Karpas-422 (cell line): ENCODE measurements around the gene ACRV1. TPM values are rescaled to one million over a fixed set of nuclear protein-coding genes. Genes with fewer than 3 reads are reported as not detected.

Experiments
- DNase-seq: peaks from one replicate; pipeline ENCODE4 v3.0.0-alpha.2; 2015
- H2AFZ ChIP-seq: fragments of 200-600 bp; sonication (generic); 2 replicates; pipeline ENCODE4 v1.6.1; 2014; ENCODE audit warnings: antibody characterized with exemption, low read length, mixed read lengths
- H3K27ac ChIP-seq: fragments of 200-600 bp; sonication (generic); 2 replicates; pipeline ENCODE4 v1.5.1; 2014; ENCODE audit warnings: mild to moderate bottlenecking, low read length, moderate library complexity
- H3K27me3 ChIP-seq: fragments of 200-600 bp; sonication (generic); 2 replicates; pipeline ENCODE4 v1.6.1; 2014; ENCODE audit warnings: low read length, mixed read lengths
- H3K36me3 ChIP-seq: fragments of 200-600 bp; sonication (generic); 2 replicates; pipeline ENCODE4 v1.6.1; 2014; ENCODE audit warnings: low read length, mixed read lengths; ENCODE audit not compliant: insufficient read depth
- H3K4me1 ChIP-seq: fragments of 200-600 bp; sonication (generic); 2 replicates; pipeline ENCODE4 v1.6.1; 2014; ENCODE audit warnings: mild to moderate bottlenecking, low read length, mixed read lengths
- H3K4me2 ChIP-seq: fragments of 200-600 bp; sonication (generic); 2 replicates; pipeline ENCODE4 v1.6.1; 2014; ENCODE audit warnings: low read length, low read depth, mild to moderate bottlenecking; ENCODE audit not compliant: poor library complexity, severe bottlenecking
- H3K4me3 ChIP-seq: fragments of 200-600 bp; sonication (generic); 2 replicates; pipeline ENCODE4 v1.5.1; 2014; ENCODE audit warnings: mild to moderate bottlenecking, antibody characterized with exemption, low read length, mixed read lengths
- H3K79me2 ChIP-seq: fragments of 200-600 bp; sonication (generic); 2 replicates; pipeline ENCODE4 v1.6.1; 2014; ENCODE audit warnings: mild to moderate bottlenecking, low read length, mixed read lengths
- H3K9ac ChIP-seq: fragments of 200-600 bp; sonication (generic); 2 replicates; pipeline ENCODE4 v1.6.0; 2014; ENCODE audit warnings: low read length
- H3K9me2 ChIP-seq: fragments of 200-600 bp; sonication (generic), shearing (Covaris generic); replicated peaks from 2 replicates; pipeline ENCODE4 v1.6.0; 2014; ENCODE audit warnings: mild to moderate bottlenecking, low read length, moderate library complexity; ENCODE audit not compliant: insufficient read depth
- H3K9me3 ChIP-seq: fragments of 300-700, 200-600 bp; sonication (generic); 2 replicates; pipeline ENCODE4 v1.6.1; 2014; ENCODE audit warnings: low read length, mixed read lengths
- H4K20me1 ChIP-seq: fragments of 200-600 bp; sonication (generic); 2 replicates; pipeline ENCODE4 v1.6.1; 2014; ENCODE audit warnings: mild to moderate bottlenecking, antibody characterized with exemption, low read length, low read depth; ENCODE audit not compliant: insufficient read depth
- small RNA-seq: library from RNA; depleted of rRNA; stranded (forward); fragments of <200 nt; gene quantifications from one replicate; pipeline ENCODE3, GENCODE V24; 2014
- total RNA-seq: library from RNA; depleted of rRNA; stranded (reverse); fragments of >200 nt; shearing (Covaris generic); gene quantifications from 2 replicates; pipeline ENCODE4 v1.2.3, GENCODE V29; 2014; ENCODE audit warnings: low replicate concordance; rRNA removed

The ACRV1 gene
- total RNA-seq, 1 experiment from 2014 or later: not detected

DNA sequence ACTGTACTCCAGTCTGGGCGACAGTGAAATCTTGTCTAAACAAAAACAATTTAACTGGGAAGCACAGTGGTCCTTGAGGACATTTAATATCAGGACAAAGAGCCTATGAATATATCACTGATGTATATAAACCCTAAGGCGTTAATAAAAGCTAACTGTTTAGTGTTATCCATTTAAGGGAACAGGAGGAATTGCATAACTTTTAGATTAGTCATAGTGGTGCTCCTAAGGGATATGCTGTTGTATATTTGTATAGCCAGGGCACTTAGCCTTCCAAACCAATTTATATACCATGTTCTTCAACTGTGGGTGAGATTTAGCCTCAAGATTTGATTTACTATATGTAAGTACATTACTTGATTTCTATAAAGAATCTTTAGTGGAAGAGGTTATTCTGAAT is 58.7 kb downstream of the ACRV1 start:
- DNase-seq: no peak
- Histone ChIP-seq H3K4me2 (no peak overlapping the region), H3K36me3 (peaks cover 10% of the 10 kb centered on the region), H3K4me1 (peaks cover 17% of the 10 kb centered on the region), H2AFZ (no peak overlapping the region), H3K27ac (no peak overlapping the region), H3K9me3 (no peaks in the 10 kb centered on the region), H3K27me3 (no peaks in the 10 kb centered on the region), H3K4me3 (no peak overlapping the region), H3K79me2 (peaks cover 15% of the 10 kb centered on the region), H3K9me2 (no peaks in the 10 kb centered on the region), H3K9ac (no peak overlapping the region), H4K20me1 (no peaks in the 10 kb centered on the region)

Small RNAs within 50 kb of the gene (small RNA-seq; reads per million reads assigned to genes)
- gene RNU2-35P: 0.55 reads per million, percentile 12 among the genes with 10 or more reads in this experiment

Other genes with a start within 250 kb of the ACRV1 start
- 0.22 TPM in 1 of 2 replicates, not detected in the other for gene FEZ1, start 184.6 kb downstream of the ACRV1 start, total RNA-seq
- 19.9 and 41.6 TPM in 2 replicates for gene EI24, start 111.4 kb downstream of the ACRV1 start, total RNA-seq
- 32.9 and 76.2 TPM in 2 replicates for gene STT3A, start 88.0 kb downstream of the ACRV1 start, total RNA-seq
- gene CHEK1, start 55.7 kb downstream of the ACRV1 start, total RNA-seq: 12.5 and 16.5 TPM in 2 replicates
- gene PATE1, start 65.4 kb upstream of the ACRV1 start, total RNA-seq: not detected in 2 replicates
- not detected in 2 replicates for gene PATE2, start 98.0 kb upstream of the ACRV1 start, total RNA-seq
- gene PATE3, start 107.3 kb upstream of the ACRV1 start, total RNA-seq: not detected in 2 replicates
- gene PATE4, start 152.5 kb upstream of the ACRV1 start, total RNA-seq: not detected in 2 replicates
- gene HYLS1, start 206.8 kb upstream of the ACRV1 start, total RNA-seq: 4.6 and 4.8 TPM in 2 replicates
- 3.1 and 9.8 TPM in 2 replicates for gene PUS3, start 222.4 kb upstream of the ACRV1 start, total RNA-seq
- gene DDX25, start 223.7 kb upstream of the ACRV1 start, total RNA-seq: not detected in 2 replicates